ENCODE measurements around the gene TSHZ2.
"Not testable (repeated sequence)": the region's sequence is repeated elsewhere in the genome, so short reads cannot be mapped to it uniquely, and the experiment has no call there.

The TSHZ2 gene

DNA sequence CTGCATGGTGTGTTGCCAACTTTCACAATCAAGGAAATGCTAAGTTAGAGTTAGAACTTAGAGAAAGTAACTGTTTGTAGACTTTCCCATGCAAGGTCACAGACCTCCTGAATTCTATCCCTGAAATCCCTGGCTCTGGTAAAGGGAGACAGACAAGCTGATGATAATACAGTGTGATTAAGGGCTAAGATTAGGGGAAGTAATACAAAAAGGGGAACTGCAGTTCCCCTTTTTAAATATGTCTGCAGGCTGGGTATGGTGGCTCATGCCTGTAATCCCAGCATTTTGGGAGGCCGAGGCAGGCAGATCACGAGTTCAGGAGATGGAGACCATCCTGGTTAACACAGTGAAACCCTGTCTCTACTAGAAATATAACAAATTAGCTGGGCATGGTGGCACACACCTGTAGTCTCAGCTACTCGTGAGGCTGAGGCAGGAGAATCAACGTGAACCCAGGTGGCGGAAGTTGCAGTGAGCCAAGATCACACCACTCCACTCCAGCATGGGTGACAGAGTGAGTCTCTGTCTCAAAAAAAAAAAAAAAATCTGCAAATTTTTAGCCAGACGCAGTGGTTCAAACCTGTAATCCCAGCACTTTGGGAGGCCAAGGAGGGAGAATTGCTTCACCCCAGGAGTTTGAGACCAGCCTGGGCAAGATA, 560.6 kb downstream of the TSHZ2 start:
- not testable (repeated sequence) for DNase-seq

DNA sequence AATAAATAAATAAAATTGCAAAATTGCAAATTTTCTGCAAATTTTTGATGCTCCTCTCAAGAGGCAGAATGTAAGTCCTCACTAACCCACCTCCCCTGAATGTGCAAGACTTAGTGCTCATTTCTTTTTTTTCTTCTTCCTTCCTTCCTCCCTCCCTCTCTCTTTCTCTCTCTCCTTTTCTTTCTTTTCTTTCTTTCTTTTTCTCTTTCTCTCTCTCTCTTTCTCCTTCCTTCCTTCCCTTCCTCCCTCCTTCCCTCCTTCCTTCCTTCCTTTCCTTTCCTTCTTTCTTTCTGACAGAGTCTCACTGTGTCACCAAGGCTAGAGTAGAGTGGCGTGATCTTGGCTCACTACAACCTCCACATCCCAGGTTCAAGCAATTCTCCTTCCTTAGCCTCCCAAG, 561.3 kb downstream of the TSHZ2 start:
- DNase-seq, result no peak

DNA sequence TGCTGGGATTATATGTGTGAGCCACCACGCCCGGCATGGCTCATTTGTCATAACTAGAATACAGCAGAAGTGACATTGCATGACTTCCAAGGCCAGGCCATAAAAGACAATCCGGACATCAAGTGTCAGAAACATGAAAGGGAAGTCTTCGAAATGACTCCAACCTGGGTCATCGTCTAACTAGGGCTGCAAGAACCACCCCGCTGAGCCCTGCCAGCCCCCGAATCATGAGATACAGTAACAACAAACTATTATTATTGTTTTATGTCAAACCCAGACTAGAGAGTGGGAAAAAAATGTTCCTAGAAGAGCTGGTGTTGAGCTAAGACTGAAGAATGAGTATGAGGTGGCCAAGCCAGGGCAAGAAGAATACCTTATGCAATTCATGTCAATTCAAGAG, 561.9 kb downstream of the TSHZ2 start:
- DNase-seq, result no peak

DNA sequence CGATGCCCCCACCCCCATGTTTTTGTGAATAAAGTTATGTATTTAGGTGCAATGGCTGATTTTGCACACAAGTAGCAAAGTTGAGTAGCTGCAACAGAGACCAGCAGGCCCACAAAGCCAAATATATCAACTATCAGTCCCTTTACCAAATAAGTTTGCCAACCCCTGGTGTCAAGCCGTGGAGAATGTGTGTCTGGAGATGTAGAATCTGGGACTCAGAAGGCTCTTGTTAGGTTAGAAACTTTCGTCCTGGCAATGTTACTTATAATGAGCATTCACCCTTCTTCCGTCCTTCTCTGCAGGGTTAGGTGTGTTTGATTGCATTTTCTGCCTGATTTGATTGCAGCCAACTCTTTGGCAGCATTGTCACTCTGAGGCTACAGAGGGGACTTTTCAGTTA, 563.7 kb downstream of the TSHZ2 start:
- DNase-seq, result no peak

DNA sequence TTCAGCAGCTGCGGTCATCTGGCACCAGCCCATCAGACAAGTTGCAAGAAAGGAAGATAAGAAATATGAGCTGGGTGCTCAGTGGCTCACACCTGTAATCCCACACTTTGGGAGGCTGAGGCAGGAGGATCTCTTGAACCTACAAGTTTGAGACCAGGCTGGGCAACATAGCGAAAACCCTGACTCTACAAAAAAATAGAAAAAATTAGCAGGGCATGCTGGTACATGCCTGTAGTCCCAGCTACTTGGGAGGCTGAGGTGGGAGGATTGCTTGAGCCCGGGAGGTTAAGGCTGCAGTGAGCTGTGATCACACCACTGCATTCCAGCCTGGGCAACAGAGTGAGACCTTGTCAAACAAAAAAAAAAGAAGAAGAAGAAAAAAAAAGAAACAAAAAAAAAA, 564.2 kb downstream of the TSHZ2 start:
- not testable (repeated sequence) for DNase-seq

DNA sequence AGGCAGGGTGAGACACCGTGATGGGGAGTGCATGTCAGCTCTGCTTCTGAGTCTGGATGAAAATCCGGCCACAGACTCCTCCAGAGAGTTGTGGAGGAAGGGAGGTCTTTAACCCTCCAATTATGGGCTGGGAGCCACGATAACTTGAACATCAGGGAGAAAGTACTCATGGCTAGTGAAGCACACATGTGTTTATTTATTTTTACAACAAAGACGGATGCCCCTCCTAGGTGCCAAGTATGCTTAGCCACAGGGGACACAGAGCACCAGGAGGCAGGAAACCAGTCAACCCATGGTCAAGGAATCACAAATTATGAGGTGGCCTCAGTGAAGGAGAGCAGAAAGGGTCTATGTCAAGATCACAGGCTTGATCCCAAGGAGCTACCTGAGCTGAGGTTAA, 567.4 kb downstream of the TSHZ2 start:
- DNase-seq, result no peak

Data from GDM1 (cell line).